Uterus (tissue), 4 donors: ENCODE data around the gene AGBL4. TPM values are rescaled to one million over a fixed set of nuclear protein-coding genes. Genes with fewer than 3 reads are reported as not detected.

Experiments
- DNase-seq, 2 donors: peaks; one replicate each; pipeline ENCODE4 v3.0.0-alpha.2; 2019 to 2020
- H3K27ac ChIP-seq, 2 donors: fragments of 200-600 bp; sonication (generic); 1 replicate in 1 of 2; 2 replicates in 1 of 2; pipeline ENCODE4 v1.5.1; 2016 to 2018
- H3K27me3 ChIP-seq, 2 donors: fragments of 200-600 bp; sonication (generic); one replicate each; pipeline ENCODE4 v1.5.1; 2018 to 2019; ENCODE audit warnings: control low read depth in 1 of 2
- H3K36me3 ChIP-seq, 2 donors: fragments of 200-600 bp; sonication (generic); one replicate each; pipeline ENCODE4 v1.5.1; 2019; ENCODE audit warnings: control low read depth in 1 of 2
- H3K4me1 ChIP-seq, 2 donors: fragments of 200-600 bp; sonication (generic); one replicate each; pipeline ENCODE4 v1.5.1; 2018 to 2019; ENCODE audit warnings: control low read depth in 1 of 2
- H3K4me3 ChIP-seq, 2 donors: fragments of 200-600 bp; sonication (generic); 1 replicate in 1 of 2; 2 replicates in 1 of 2; pipeline ENCODE4 v1.5.1; 2018 to 2019; ENCODE audit warnings: mild to moderate bottlenecking in 1 of 2
- H3K9me3 ChIP-seq, 2 donors: fragments of 200-600 bp; sonication (generic); one replicate each; pipeline ENCODE4 v1.5.1; 2019; ENCODE audit warnings: control low read depth in 1 of 2
- POLR2A ChIP-seq, 2 donors: fragments of 450-650 bp; IDR thresholded peaks; one replicate each; pipeline ENCODE4 v1.6.1; 2016; ENCODE audit warnings: antibody characterized with exemption in 2 of 2, mild to moderate bottlenecking in 1 of 2, moderate library complexity in 1 of 2
- intact Hi-C: fragments of 100-400 bp; cut with DNase I; formaldehyde crosslinking; loops from one replicate; pipeline ENCODE4 v1.15.1; 2023; ENCODE audit warnings: low total_unique reads
- total RNA-seq, 4 donors: library from RNA; depleted of rRNA in 3 of 4; stranded (reverse); fragments of >200 nt in 3 of 4; gene quantifications; one replicate each; pipeline versions ENCODE4 v1.1.0 to v1.2.4, GENCODE V29; 2014 to 2023
- TF ChIP-seq, protein P1 (sequence below), 4 experiments: fragments of 200-600 bp in 2 of 4; fragments of 450-650 bp in 2 of 4; sonication (generic) in 2 of 4; IDR thresholded peaks; one replicate each; pipeline ENCODE4 v1.5.1; 2016 to 2019; ENCODE audit warnings: antibody characterized with exemption in 4 of 4, mild to moderate bottlenecking in 2 of 4, moderate library complexity in 1 of 4
- donor health status: DM: yes; HTN: yes; CAD: no.

AGBL4 gene
- total RNA-seq, 4 donors from 2014 or later: 0.85 to 1.9 TPM; not detected in 2

DNA sequence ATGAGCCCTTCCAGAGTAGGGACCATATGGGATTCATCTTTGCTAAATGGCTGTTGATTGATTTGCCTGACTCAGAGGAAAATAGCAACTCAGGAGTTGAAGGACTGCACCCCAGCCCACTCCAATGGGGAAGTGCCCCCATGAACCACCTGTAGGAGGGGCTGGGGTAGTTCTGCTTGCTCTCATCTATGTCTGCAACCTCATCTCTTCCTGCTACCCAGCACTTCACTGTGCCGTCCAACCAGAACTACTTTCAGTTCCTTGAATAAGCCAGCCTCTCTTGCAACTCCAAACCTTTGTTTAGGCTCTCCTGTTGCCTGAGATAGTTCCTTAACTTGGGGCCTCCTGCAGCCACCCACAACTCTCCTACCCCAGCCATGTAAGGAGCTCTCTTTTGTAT lies 1273.6 kb downstream of the AGBL4 start:
- H3K36me3 ChIP-seq: no peaks in the 10 kb centered on the region
- intact Hi-C loops: no loop called here
- no peaks in the 10 kb centered on the region for H3K27me3 ChIP-seq
- no peak overlapping the region for H3K4me3 ChIP-seq
- H3K27ac ChIP-seq: no peak overlapping the region
- H3K9me3 ChIP-seq: no peaks in the 10 kb centered on the region
- H3K4me1 ChIP-seq: no peaks in the 10 kb centered on the region
- TF ChIP-seq, protein P1, sequence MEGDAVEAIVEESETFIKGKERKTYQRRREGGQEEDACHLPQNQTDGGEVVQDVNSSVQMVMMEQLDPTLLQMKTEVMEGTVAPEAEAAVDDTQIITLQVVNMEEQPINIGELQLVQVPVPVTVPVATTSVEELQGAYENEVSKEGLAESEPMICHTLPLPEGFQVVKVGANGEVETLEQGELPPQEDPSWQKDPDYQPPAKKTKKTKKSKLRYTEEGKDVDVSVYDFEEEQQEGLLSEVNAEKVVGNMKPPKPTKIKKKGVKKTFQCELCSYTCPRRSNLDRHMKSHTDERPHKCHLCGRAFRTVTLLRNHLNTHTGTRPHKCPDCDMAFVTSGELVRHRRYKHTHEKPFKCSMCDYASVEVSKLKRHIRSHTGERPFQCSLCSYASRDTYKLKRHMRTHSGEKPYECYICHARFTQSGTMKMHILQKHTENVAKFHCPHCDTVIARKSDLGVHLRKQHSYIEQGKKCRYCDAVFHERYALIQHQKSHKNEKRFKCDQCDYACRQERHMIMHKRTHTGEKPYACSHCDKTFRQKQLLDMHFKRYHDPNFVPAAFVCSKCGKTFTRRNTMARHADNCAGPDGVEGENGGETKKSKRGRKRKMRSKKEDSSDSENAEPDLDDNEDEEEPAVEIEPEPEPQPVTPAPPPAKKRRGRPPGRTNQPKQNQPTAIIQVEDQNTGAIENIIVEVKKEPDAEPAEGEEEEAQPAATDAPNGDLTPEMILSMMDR (IDR thresholded peaks at IDR 0.05): no peak
- TF ChIP-seq POLR2A (IDR thresholded peaks at IDR 0.05): no peak
- DNase-seq: no peak

DNA sequence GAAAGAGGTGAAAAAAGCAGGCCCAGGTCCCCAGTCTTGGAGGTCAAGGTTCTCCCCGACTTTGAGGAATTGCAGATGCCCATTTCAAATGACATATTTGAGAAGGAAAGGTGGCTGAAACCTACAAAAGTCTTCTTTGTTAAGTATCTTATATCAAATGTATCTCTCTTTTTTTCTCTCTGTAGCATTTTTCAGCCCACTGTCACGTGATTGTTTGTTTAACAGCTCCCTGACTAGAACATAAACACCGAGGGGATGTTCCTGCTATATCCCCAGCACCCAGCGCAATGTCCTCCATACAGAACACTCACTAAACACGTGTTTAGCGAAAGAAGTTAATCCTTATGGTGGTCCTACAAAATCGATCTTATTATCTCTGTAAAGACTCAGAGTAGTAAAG lies 1274.7 kb downstream of the AGBL4 start:
- H3K9me3 ChIP-seq: no peaks in the 10 kb centered on the region
- no peaks in the 10 kb centered on the region for H3K4me1 ChIP-seq
- intact Hi-C loops: no loop called here
- no peak for DNase-seq
- no peaks in the 10 kb centered on the region for H3K36me3 ChIP-seq
- H3K27ac ChIP-seq: no peak overlapping the region
- no peak for TF ChIP-seq POLR2A (IDR thresholded peaks at IDR 0.05)
- TF ChIP-seq, protein P1 (IDR thresholded peaks at IDR 0.05): no peak
- no peaks in the 10 kb centered on the region for H3K27me3 ChIP-seq
- H3K4me3 ChIP-seq: no peak overlapping the region

DNA sequence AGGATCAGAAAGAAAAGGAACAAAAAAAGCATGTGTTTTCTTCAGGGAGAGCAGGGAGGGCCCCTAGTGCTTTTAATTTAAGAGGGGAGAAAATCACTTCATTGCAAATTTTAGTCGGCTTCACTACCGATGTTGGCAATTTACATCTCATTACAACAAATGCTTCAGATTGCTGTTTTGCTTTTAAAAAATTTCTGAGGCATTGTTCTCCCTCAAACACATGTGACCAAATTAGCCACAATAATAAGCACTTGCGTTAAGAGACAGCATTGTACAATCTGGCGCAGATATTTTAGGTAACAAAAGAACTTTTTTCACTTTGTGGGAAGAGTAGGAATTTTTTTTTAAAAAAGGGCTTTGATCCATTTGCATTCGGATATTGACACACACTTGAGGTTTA lies 1276.8 kb downstream of the AGBL4 start:
- Histone ChIP-seq H3K4me3 (no peak overlapping the region), H3K9me3 (no peaks in the 10 kb centered on the region), H3K36me3 (no peaks in the 10 kb centered on the region), H3K4me1 (no peaks in the 10 kb centered on the region), H3K27me3 (no peaks in the 10 kb centered on the region), H3K27ac (no peak overlapping the region)
- TF ChIP-seq, protein P1 (IDR thresholded peaks at IDR 0.05): no peak
- no peak for TF ChIP-seq POLR2A (IDR thresholded peaks at IDR 0.05)
- no peak for DNase-seq
- intact Hi-C loops: no loop called here

DNA sequence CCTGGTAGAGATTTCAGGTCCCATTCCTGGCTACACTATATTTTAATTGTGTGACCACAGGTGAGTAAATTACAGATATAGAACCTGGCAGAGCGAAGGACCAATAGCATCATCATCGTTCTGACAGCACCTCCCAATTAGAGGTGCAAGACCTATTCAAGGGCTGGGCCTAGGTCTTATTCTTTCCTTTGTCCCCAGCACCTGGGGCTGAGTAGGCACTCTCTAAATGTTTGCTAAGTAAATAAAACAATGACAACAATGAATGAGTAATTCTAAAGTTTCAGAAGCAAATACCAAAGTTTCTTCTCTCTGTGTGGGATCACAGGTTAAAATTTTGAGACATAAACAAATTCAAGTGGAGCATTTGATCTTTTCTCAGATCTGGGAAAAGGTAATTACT lies 1279.7 kb downstream of the AGBL4 start:
- no peaks in the 10 kb centered on the region for H3K36me3 ChIP-seq
- TF ChIP-seq POLR2A (IDR thresholded peaks at IDR 0.05): no peak
- TF ChIP-seq, protein P1 (IDR thresholded peaks at IDR 0.05): no peak
- H3K27me3 ChIP-seq: no peaks in the 10 kb centered on the region
- no peak for DNase-seq
- H3K4me1 ChIP-seq: no peaks in the 10 kb centered on the region
- intact Hi-C loops: no loop called here
- no peak overlapping the region for H3K27ac ChIP-seq
- no peak overlapping the region for H3K4me3 ChIP-seq
- H3K9me3 ChIP-seq: no peaks in the 10 kb centered on the region

DNA sequence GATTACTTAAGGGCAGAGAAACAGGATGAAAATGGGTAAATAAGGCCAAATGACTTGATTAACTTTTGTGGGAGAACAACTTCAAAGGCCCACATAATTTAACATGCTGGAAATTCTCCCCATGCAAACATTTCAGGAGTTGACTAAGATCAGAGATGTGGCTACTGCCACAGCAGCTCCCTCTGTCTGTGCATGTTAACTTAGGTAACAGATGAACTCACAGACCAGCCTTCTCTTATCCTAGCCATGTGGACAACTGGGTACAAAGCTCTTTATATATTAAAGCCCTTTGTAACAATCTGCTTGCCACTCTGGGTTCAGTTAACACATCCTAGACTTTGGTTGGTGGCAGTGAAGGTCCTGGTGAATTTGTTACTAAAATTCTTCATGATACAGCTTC lies 1280.3 kb downstream of the AGBL4 start:
- no peak for TF ChIP-seq POLR2A (IDR thresholded peaks at IDR 0.05)
- TF ChIP-seq, protein P1 (IDR thresholded peaks at IDR 0.05): no peak
- DNase-seq: no peak
- intact Hi-C loops: no loop called here
- Histone ChIP-seq H3K27ac (no peak overlapping the region), H3K9me3 (no peaks in the 10 kb centered on the region), H3K27me3 (no peaks in the 10 kb centered on the region), H3K36me3 (no peaks in the 10 kb centered on the region), H3K4me3 (no peak overlapping the region), H3K4me1 (no peaks in the 10 kb centered on the region)
